ENCODE data around the gene CAPN14.

The CAPN14 gene

GRCh38 chr2:31217465-31218200 is at the start of gene CAPN14:
Gene CAPN14, minus strand, starts transcription at chr2:31217515. Its CDS starts 12,068 bp downstream, at chr2:31205447.
- no peak for DNase-seq

- DNase-seq = no peak
Measured at GRCh38 chr2:31266804-31267203, 49.5 kb upstream of the CAPN14 start.

- no peak for DNase-seq
Measured at GRCh38 chr2:31265234-31265633, 47.9 kb upstream of the CAPN14 start.

- DNase-seq = peak; percentile 66
Measured at GRCh38 chr2:31263636-31264190, 46.4 kb upstream of the CAPN14 start.

GRCh38 chr2:31260870-31261269 is 43.6 kb upstream of the CAPN14 start:
- DNase-seq = no peak

- no peak for DNase-seq
Measured at GRCh38 chr2:31259075-31259474, 41.8 kb upstream of the CAPN14 start.

- DNase-seq = no peak
Measured at GRCh38 chr2:31258351-31258750, 41.0 kb upstream of the CAPN14 start.

- no peak for DNase-seq
Measured at GRCh38 chr2:31256611-31257382, 39.5 kb upstream of the CAPN14 start.

GRCh38 chr2:31255911-31256571 is 38.7 kb upstream of the CAPN14 start:
- no peak for DNase-seq

GRCh38 chr2:31254237-31255203 is 37.2 kb upstream of the CAPN14 start:
- no peak for DNase-seq

- DNase-seq = no peak
Measured at GRCh38 chr2:31253356-31254131, 36.2 kb upstream of the CAPN14 start.

- no peak for DNase-seq
Measured at GRCh38 chr2:31251851-31252250, 34.5 kb upstream of the CAPN14 start.

- DNase-seq = no peak
Measured at GRCh38 chr2:31251018-31251417, 33.7 kb upstream of the CAPN14 start.

- DNase-seq = no peak
Measured at GRCh38 chr2:31249009-31249690, 31.8 kb upstream of the CAPN14 start.

- no peak for DNase-seq
Measured at GRCh38 chr2:31248139-31248538, 30.8 kb upstream of the CAPN14 start.

GRCh38 chr2:31247711-31248110 is 30.4 kb upstream of the CAPN14 start:
- DNase-seq = no peak

- no peak for DNase-seq
Measured at GRCh38 chr2:31246184-31246852, 29.0 kb upstream of the CAPN14 start.

GRCh38 chr2:31244101-31244500 is 26.8 kb upstream of the CAPN14 start:
- no peak for DNase-seq

- no peak for DNase-seq
Measured at GRCh38 chr2:31243053-31243452, 25.7 kb upstream of the CAPN14 start.

- DNase-seq = no peak
Measured at GRCh38 chr2:31241625-31242270, 24.4 kb upstream of the CAPN14 start.

All from NCI-H345 (cell line).